Measurements from ENCODE around the gene TNFRSF1B. TPM values are rescaled to one million over a fixed set of nuclear protein-coding genes. Genes with fewer than 3 reads are reported as not detected.

TNFRSF1B gene
- total and polyA plus RNA-seq, 2 of the 8 experiments (the other 6 are each of a cell fraction or from before 2014, with no cell fraction given) = 1.7 to 2.9 TPM

DNA sequence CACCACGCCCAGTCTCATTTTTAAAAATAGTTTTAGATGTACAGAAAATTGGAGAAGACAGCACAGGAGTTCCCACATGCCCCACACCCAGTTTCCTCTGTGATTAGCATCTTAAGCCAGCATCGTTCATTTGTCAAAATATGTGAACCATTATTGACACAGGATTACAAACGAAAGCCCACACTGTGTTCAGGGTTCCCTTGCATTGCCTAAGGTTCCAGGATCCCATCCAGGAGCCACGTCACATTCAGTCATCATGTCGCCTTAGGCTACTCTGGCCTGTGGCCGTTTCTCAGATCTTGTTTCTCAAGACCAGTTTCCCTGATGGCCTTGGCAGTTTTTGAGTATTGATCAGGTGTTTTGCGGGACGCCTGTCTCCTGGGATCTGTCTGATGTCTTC, 34.7 kb upstream of the TNFRSF1B start (continued):
- TF ChIP-seq, protein P1, sequence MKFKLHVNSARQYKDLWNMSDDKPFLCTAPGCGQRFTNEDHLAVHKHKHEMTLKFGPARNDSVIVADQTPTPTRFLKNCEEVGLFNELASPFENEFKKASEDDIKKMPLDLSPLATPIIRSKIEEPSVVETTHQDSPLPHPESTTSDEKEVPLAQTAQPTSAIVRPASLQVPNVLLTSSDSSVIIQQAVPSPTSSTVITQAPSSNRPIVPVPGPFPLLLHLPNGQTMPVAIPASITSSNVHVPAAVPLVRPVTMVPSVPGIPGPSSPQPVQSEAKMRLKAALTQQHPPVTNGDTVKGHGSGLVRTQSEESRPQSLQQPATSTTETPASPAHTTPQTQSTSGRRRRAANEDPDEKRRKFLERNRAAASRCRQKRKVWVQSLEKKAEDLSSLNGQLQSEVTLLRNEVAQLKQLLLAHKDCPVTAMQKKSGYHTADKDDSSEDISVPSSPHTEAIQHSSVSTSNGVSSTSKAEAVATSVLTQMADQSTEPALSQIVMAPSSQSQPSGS (IDR thresholded peaks at IDR 0.05; ENCODE audit: low read length) = no peak
- TF ChIP-seq JUN (IDR thresholded peaks at IDR 0.05; ENCODE audit: low read depth, low read length) (no peak), CBX5 (IDR thresholded peaks at IDR 0.05; ENCODE audit: low read depth, low read length) (no peak), SIRT6 (IDR thresholded peaks at IDR 0.05; ENCODE audit: low read length) (no peak), NRF1 (IDR thresholded peaks at IDR 0.05; ENCODE audit: low read depth, low read length) (no peak), HDAC6 (IDR thresholded peaks at IDR 0.05; ENCODE audit: low read depth, low read length) (no peak), TCF12 (IDR thresholded peaks at IDR 0.05; ENCODE audit: low read depth, low read length) (no peak), USF2 (IDR thresholded peaks at IDR 0.05; ENCODE audit: low read length) (no peak)

Measured in H1 (cell line).